NB4 (cell line): ENCODE data around the gene FLACC1.

Source experiments
- MYC ChIP-seq: IDR thresholded peaks from 2 replicates; pipeline ENCODE4 v1.6.1; 2011; ENCODE audit warnings: low read depth, low read length
- POLR2A ChIP-seq: IDR thresholded peaks from 2 replicates; pipeline ENCODE4 v1.6.1; 2011; ENCODE audit warnings: mild to moderate bottlenecking; ENCODE audit not compliant: insufficient read length; ENCODE audit errors: extremely low read depth
- TF ChIP-seq, protein P1 (sequence below): IDR thresholded peaks from one replicate; pipeline ENCODE4 v1.5.1; 2012; ENCODE audit warnings: low read depth, low read length
- TF ChIP-seq, protein P2 (sequence below): IDR thresholded peaks from 2 replicates; pipeline ENCODE4 v1.6.1; 2011; ENCODE audit warnings: low read depth, low read length

DNA sequence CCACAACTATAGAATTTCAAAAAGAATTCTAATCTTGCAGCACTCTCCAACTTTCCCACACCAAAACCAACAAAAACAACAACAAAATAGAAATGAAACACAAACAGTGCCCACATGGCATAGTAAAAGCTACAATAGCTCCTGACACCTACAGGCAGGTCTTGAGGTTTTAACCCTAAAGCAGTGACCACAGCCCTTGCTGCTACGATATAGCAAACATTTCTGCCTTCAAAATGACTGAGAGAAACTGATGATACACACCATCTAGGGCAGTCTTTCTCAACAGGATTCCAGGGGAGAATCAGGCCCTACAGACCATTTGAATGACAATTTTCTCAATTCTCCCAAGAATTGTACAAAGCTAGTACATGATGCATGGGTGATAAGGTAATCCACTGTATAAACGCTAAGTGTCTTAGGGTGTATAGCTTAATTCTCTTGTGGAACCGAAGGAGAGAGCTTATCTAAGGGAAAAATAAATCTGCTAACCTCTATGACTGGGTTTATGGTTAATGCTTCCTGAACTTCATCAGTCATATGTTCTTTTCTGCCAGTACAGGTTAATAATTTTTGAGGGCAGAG is 47.6 kb upstream of the FLACC1 start:
- TF ChIP-seq POLR2A (no peak), MYC (no peak)
- TF ChIP-seq, protein P1, sequence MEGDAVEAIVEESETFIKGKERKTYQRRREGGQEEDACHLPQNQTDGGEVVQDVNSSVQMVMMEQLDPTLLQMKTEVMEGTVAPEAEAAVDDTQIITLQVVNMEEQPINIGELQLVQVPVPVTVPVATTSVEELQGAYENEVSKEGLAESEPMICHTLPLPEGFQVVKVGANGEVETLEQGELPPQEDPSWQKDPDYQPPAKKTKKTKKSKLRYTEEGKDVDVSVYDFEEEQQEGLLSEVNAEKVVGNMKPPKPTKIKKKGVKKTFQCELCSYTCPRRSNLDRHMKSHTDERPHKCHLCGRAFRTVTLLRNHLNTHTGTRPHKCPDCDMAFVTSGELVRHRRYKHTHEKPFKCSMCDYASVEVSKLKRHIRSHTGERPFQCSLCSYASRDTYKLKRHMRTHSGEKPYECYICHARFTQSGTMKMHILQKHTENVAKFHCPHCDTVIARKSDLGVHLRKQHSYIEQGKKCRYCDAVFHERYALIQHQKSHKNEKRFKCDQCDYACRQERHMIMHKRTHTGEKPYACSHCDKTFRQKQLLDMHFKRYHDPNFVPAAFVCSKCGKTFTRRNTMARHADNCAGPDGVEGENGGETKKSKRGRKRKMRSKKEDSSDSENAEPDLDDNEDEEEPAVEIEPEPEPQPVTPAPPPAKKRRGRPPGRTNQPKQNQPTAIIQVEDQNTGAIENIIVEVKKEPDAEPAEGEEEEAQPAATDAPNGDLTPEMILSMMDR: no peak
- TF ChIP-seq, protein P2, sequence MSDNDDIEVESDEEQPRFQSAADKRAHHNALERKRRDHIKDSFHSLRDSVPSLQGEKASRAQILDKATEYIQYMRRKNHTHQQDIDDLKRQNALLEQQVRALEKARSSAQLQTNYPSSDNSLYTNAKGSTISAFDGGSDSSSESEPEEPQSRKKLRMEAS: no peak
